HG03460 (cell line): ENCODE measurements around the gene ZNF892.
"Not testable (repeated sequence)": the region's sequence is repeated elsewhere in the genome, so short reads cannot be mapped to it uniquely, and the experiment has no call there.

ENCODE experiments used
- ATAC-seq: cut with Tn5 transposase; IDR thresholded peaks from one replicate; pipeline ENCODE4 v1.9.1; 2021; ENCODE audit not compliant: unreplicated experiment

The ZNF892 gene

DNA sequence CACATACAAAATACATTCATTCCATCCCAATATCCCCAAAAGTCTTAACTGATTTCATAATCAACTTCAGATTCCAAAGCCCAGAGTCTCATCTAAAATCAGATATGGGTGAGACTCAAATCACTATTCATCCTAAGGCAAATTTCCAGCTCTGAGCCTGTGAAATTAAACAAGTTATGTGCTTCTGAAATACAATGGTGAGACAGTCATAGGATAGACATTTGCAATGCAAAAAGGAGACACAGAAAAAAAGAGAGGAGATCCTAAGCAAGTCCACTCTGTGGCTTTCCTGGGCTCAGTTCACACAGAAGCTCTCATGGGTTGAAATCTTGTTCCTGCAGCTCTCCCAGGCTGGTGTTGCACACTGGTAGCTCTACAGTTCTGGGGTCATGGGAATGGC lies 18.3 kb downstream of the ZNF892 start:
- no peak for ATAC-seq

GRCh38 chr2:95231723-95232122 lies 24.4 kb downstream of the ZNF892 start:
- ATAC-seq, result no peak

- ATAC-seq, result no peak
These were observed 24.9 kb downstream of the ZNF892 start for GRCh38 chr2:95232232-95232631.

DNA sequence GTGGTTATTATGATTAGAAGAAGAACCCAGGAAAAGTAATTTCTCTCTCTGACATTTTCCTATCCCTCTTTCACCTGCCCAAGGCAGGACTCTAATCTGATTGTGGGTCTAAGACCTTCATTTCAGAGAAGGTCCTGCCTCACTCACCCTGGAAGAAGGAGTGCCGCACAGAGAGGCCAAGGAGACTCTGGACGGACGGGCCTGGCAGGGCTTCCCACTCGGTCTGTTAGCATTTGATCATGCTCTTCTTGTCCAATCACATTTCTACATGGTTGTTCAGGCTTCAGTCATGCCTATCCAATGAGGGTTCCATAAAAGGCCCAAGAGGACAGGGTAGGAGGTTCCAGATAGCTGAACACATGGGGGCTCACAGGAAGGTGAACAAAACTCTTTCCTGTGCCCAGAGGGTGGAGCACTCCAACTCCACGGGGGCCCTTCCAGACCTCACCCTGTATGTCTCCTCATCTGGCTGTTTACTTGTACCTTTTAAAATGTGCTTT lies 27.0 kb downstream of the ZNF892 start:
- ATAC-seq, result no peak

DNA sequence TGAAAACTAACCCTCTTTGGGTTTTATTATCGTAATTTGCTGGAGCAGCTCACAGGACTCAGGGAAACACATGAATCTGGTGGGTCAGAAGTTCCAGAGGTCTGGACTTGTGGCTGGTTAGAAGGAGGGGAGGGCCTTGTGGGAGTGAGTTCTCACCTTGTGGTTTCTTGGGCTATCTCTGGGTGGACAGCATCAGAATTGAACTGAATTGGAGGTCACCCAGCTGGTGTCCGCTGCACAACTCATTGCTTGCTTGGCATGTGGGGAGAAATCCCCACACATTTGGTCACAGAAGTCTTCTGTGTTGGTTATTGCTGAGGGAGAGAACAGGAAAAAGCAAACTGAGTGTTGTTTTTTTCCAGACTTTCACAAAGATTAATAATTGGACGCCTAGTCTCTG lies 27.5 kb downstream of the ZNF892 start:
- no peak for ATAC-seq

GRCh38 chr2:95238131-95238530 lies 30.8 kb downstream of the ZNF892 start:
- ATAC-seq, result no peak

GRCh38 chr2:95240091-95240490 lies 32.8 kb downstream of the ZNF892 start:
- ATAC-seq, result no peak

- ATAC-seq, result no peak
These were observed 33.2 kb downstream of the ZNF892 start for GRCh38 chr2:95240556-95240955.

DNA sequence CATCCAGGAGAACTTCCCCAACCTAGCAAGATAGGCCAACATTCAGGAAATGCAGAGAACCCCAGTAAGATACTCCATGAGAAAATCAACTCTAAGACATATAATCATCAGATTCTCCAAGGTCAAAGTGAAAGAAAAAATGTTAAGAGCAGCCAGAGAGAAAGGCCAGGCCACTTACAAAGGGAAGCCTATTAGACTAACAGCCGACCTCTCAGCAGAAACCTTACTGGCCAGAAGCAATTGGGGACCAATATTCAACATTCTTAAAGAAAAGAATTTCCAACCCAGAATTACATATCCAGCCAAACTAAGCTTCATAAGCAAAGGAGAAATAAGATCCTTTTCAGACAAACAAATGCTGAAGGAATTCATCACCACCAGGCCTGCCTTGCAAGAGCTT lies 34.8 kb downstream of the ZNF892 start:
- ATAC-seq, result not testable (repeated sequence)
